Spleen (tissue), 11 donors: ENCODE measurements around the gene SIDT1. TPM values are rescaled to one million over a fixed set of nuclear protein-coding genes. Genes with fewer than 3 reads are reported as not detected.

Source experiments
- DNase-seq: peaks from one replicate; pipeline ENCODE4 v3.0.0-alpha.2; 2020
- H3K27ac ChIP-seq, 8 donors: fragments of 200-600 bp; sonication (generic) in 7 of 8; 1 replicate in 4 of 8; 2 replicates in 4 of 8; pipeline versions ENCODE4 v1.5.0 to v1.8.0; 2016 to 2021; ENCODE audit warnings: inconsistent platforms in 4 of 8, mild to moderate bottlenecking in 4 of 8, moderate library complexity in 1 of 8
- H3K27me3 ChIP-seq, 7 donors: fragments of 200-600 bp; sonication (generic) in 6 of 7; replicated peaks in 1 of 7; 1 replicate in 4 of 7; 2 replicates in 3 of 7; pipeline versions ENCODE4 v1.5.0 to v1.8.0; 2016 to 2021; ENCODE audit warnings: inconsistent platforms in 3 of 7, mild to moderate bottlenecking in 1 of 7
- H3K36me3 ChIP-seq, 6 donors: fragments of 200-600 bp; sonication (generic) in 5 of 6; 1 replicate in 4 of 6; 2 replicates in 2 of 6; pipeline versions ENCODE4 v1.5.0 to v1.8.0; 2016 to 2021; ENCODE audit warnings: inconsistent platforms in 2 of 6
- H3K4me1 ChIP-seq, 6 donors: fragments of 200-600 bp; sonication (generic) in 5 of 6; 1 replicate in 3 of 6; 2 replicates in 3 of 6; pipeline versions ENCODE4 v1.5.0 to v1.8.0; 2016 to 2021; ENCODE audit warnings: inconsistent platforms in 3 of 6
- H3K4me3 ChIP-seq, 8 donors: fragments of 200-600 bp; sonication (generic) in 7 of 8; 1 replicate in 4 of 8; 2 replicates in 4 of 8; pipeline versions ENCODE4 v1.5.0 to v1.8.0; 2016 to 2021; ENCODE audit warnings: inconsistent platforms in 4 of 8, mild to moderate bottlenecking in 4 of 8, moderate library complexity in 2 of 8
- H3K9me3 ChIP-seq, 8 donors: fragments of 200-600 bp; sonication (generic) in 7 of 8; 1 replicate in 4 of 8; 2 replicates in 4 of 8; pipeline versions ENCODE4 v1.5.0 to v1.8.0; 2016 to 2021; ENCODE audit warnings: inconsistent platforms in 4 of 8
- POLR2A ChIP-seq, 3 donors: fragments of 450-650 bp; IDR thresholded peaks; one replicate each; pipeline ENCODE4 v1.5.1; 2017; ENCODE audit warnings: antibody characterized with exemption in 3 of 3, mild to moderate bottlenecking in 1 of 3
- POLR2AphosphoS5 ChIP-seq, 3 donors: sonication (generic); formaldehyde crosslinking; IDR thresholded peaks; one replicate each; pipeline ENCODE4 v1.5.1; 2017; ENCODE audit warnings: antibody characterized with exemption in 3 of 3
- WGBS, 5 donors: extraction: QIAGEN DNeasy Blood & Tissue Kit in 3 of 5; methylation state at CpG; one replicate each; pipeline versions ENCODE4 v1.1.5 to v1.1.7; 2013 to 2018; 5-methylcytosine and 5-hydroxymethylcytosine counted together
- intact Hi-C: fragments of 100-400 bp; cut with DNase I; formaldehyde crosslinking; loops from one replicate; pipeline ENCODE4 v1.15.0; 2023; ENCODE audit warnings: low total_unique reads
- polyA plus RNA-seq, 3 donors: library from polyadenylated mRNA; stranded (reverse); fragments of 200-250 nt; gene quantifications; one replicate each; pipeline ENCODE4 v1.2.1, GENCODE V29; 2013
- total RNA-seq, 7 donors: library from RNA; depleted of rRNA in 3 of 7; stranded (reverse); fragments of >200 nt in 3 of 7; fragmentation: NEBNext Ultra II Directional in 4 of 7; extraction: Animal tissue kit (Norgen Biotek cat#: 25700) in 4 of 7; gene quantifications; one replicate each; pipeline versions ENCODE4 v1.1.0 to v1.2.1, GENCODE V29; 2016 to 2021
- TF ChIP-seq, protein P1 (sequence below), 11 experiments: fragments of 200-600 bp in 7 of 11; fragments of 450-650 bp in 4 of 11; sonication (generic) in 4 of 11; IDR thresholded peaks in 8 of 11; conservative IDR thresholded peaks in 3 of 11; 1 replicate in 7 of 11; 2 replicates in 4 of 11; pipeline versions ENCODE4 v1.4.0 to v1.8.0; 2016 to 2021; ENCODE audit warnings: antibody characterized with exemption in 11 of 11, inconsistent platforms in 4 of 11, mild to moderate bottlenecking in 1 of 11
- donor health status: healthy with polysubstance abuse.
- donor health status: DM: no; HTN: no; CAD: no; lungs with moderate emphysema.
- donor health status: DM: no; HTN: no; CAD: no.
- donor health status: Bipolar disorder and iron deficiency.
- donor health status: healthy.
- donor health status: DM: no; HTN: no; CAD: no.
- donor health status: DM: yes; HTN: yes; CAD: no.

Gene SIDT1
- total and polyA plus RNA-seq, 10 donors, result 12.4 to 81.5 (median 40.3) TPM

DNA sequence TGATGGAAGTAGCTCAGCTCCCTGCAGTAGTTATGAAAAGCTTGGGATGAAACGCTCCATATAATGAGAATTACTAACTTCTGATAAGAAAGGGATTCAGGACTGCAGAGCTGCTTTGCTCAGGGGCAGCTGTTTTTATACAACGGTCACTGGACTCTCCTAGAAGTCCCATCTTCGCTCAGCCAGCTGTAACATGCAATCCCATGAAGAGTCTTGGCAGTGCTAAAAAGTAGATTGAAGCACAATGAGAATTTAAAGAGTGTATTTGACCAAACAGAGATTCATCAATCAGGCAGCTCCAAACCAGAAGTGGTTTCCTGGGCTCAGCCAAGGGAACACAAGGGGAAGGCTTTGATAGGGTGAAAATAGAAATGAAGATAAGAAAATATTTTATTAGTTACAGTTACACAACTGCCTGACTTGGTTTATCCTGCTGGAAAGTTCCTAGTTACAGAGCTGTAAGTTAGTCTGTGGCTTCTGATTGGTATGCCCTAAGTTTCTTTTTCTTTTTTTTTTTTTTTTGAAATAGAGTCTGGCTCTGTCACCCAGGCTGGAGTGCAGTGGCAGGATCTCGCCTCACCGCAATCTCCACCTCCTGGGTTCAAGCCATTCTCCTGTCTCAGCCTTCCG is 24.1 kb downstream of the SIDT1 start:
- intact Hi-C loops, result no loop called here
- DNase-seq, result no peak
- no peak for TF ChIP-seq POLR2AphosphoS5 (IDR thresholded peaks at IDR 0.05)
- TF ChIP-seq, protein P1, sequence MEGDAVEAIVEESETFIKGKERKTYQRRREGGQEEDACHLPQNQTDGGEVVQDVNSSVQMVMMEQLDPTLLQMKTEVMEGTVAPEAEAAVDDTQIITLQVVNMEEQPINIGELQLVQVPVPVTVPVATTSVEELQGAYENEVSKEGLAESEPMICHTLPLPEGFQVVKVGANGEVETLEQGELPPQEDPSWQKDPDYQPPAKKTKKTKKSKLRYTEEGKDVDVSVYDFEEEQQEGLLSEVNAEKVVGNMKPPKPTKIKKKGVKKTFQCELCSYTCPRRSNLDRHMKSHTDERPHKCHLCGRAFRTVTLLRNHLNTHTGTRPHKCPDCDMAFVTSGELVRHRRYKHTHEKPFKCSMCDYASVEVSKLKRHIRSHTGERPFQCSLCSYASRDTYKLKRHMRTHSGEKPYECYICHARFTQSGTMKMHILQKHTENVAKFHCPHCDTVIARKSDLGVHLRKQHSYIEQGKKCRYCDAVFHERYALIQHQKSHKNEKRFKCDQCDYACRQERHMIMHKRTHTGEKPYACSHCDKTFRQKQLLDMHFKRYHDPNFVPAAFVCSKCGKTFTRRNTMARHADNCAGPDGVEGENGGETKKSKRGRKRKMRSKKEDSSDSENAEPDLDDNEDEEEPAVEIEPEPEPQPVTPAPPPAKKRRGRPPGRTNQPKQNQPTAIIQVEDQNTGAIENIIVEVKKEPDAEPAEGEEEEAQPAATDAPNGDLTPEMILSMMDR (IDR thresholded peaks at IDR 0.05 in 8 of 11, conservative IDR thresholded peaks at IDR 0.05 in 3 of 11), result no peak
- no peak for TF ChIP-seq POLR2A (IDR thresholded peaks at IDR 0.05)
- no peak overlapping the region for H3K27ac ChIP-seq
- peaks cover 6 to 34% (median 14%) of the 10 kb centered on the region in 6 donors for H3K4me1 ChIP-seq
- H3K36me3 ChIP-seq, result peaks cover 0 to 13% (median 0%) of the 10 kb centered on the region in 6 donors
- 88 to 95% (median 93%) methylated on average over 6 of the region's 6 CpGs for WGBS, 5 donors
- no peaks in the 10 kb centered on the region for H3K27me3 ChIP-seq
- no peak overlapping the region for H3K4me3 ChIP-seq
- no peaks in the 10 kb centered on the region for H3K9me3 ChIP-seq

DNA sequence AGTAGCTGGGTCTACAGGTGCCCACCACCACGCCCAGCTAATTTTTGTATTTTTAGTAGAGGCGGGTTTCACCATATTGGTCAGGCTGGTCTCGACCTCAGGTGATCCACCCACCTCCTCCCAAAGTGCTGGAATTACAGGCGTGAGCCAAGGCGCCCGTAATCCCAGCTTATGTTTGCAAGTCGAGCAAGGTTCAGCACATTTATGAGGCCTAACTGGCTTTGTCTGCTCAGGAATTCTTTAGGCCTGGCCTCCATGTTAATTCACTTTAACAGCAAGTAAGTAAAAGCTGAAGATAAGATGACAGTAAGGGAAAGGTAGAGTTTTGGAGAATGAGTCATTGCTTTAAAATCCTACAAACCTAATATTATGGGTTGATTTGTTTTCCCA is 24.6 kb downstream of the SIDT1 start:
- Histone ChIP-seq H3K4me3 (no peak overlapping the region), H3K9me3 (no peaks in the 10 kb centered on the region), H3K27me3 (no peaks in the 10 kb centered on the region), H3K4me1 (peaks cover 6 to 39% (median 17%) of the 10 kb centered on the region in 6 donors), H3K27ac (no peak overlapping the region), H3K36me3 (peaks cover 0 to 13% (median 0%) of the 10 kb centered on the region in 6 donors)
- intact Hi-C loops, result no loop called here
- TF ChIP-seq POLR2A (IDR thresholded peaks at IDR 0.05), result no peak
- no peak for DNase-seq
- WGBS, 5 donors, result 90 to 98% (median 93%) methylated on average over 7 of the region's 7 CpGs

DNA sequence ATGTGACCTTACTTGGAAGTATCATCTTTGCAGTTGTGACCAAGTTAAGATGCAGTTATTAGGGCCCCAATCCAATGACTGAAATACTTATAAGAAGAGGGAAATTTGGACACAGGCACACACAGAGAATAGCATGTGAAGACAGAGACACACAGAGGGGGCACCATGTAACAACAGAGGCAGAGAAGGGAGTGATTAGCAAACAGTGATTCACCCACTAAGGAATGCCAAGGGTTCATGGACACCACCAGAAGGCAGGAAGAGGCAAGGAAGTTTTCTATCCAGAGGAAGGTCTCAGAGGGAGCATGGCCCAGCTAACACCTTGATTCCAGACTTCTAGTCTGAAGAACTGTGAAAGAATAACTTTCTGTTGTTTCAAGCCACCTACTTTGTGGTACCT is 25.0 kb downstream of the SIDT1 start:
- Histone ChIP-seq H3K4me3 (no peak overlapping the region), H3K27me3 (no peaks in the 10 kb centered on the region), H3K36me3 (peaks cover 0 to 13% (median 0%) of the 10 kb centered on the region in 6 donors), H3K9me3 (no peaks in the 10 kb centered on the region), H3K27ac (no peak overlapping the region), H3K4me1 (peaks cover 6 to 40% (median 17%) of the 10 kb centered on the region in 6 donors)
- intact Hi-C loops, result no loop called here
- no peak for TF ChIP-seq POLR2A (IDR thresholded peaks at IDR 0.05)
- TF ChIP-seq POLR2AphosphoS5 (IDR thresholded peaks at IDR 0.05), result no peak
- TF ChIP-seq, protein P1 (IDR thresholded peaks at IDR 0.05 in 8 of 11, conservative IDR thresholded peaks at IDR 0.05 in 3 of 11), result no peak
- no peak for DNase-seq

- intact Hi-C loops, result no loop called here
- Histone ChIP-seq H3K27ac (no peak overlapping the region), H3K4me3 (no peak overlapping the region), H3K9me3 (no peaks in the 10 kb centered on the region), H3K36me3 (peaks cover 0 to 5% (median 0%) of the 10 kb centered on the region in 6 donors), H3K4me1 (peaks cover 6 to 33% (median 17%) of the 10 kb centered on the region in 6 donors), H3K27me3 (no peaks in the 10 kb centered on the region)
- no peak for TF ChIP-seq POLR2AphosphoS5 (IDR thresholded peaks at IDR 0.05)
- DNase-seq, result no peak
Observed at GRCh38 chr3:113559009-113559408, 26.7 kb downstream of the SIDT1 start.

DNA sequence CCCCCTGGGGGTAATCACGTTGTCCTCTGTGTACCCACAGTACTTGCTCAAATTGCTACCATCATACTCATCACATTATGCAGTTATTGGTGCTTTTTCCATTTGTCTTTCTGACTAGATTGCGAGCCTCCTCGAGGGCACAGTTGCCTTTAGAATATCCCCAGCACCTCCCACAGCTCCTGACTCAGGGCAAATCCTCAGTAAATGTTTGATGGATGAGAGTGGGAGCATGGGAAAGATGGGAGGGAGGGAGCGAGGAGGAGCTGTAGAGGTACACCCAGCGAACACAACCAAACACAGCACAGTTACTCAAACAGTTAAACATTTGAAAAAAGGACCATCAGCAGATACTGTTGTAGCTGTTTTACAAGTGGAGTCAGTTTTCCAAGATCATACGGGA is 27.9 kb downstream of the SIDT1 start:
- no peaks in the 10 kb centered on the region for H3K9me3 ChIP-seq
- H3K4me1 ChIP-seq, result peaks cover 6 to 33% (median 17%) of the 10 kb centered on the region in 6 donors
- H3K36me3 ChIP-seq, result no peaks in the 10 kb centered on the region
- TF ChIP-seq POLR2A (IDR thresholded peaks at IDR 0.05), result no peak
- TF ChIP-seq, protein P1 (IDR thresholded peaks at IDR 0.05 in 8 of 11, conservative IDR thresholded peaks at IDR 0.05 in 3 of 11), result no peak
- intact Hi-C loops, result no loop called here
- DNase-seq, result no peak
- no peaks in the 10 kb centered on the region for H3K27me3 ChIP-seq
- no peak overlapping the region for H3K27ac ChIP-seq
- WGBS, 5 donors, result 82 to 89% (median 84%) methylated on average over 6 of the region's 6 CpGs
- no peak overlapping the region for H3K4me3 ChIP-seq
